ENCODE results near the gene COL4A6.

Gene COL4A6

GRCh38 chrX:108203540-108203939, 234.7 kb downstream of the COL4A6 start:
- no peak for DNase-seq

GRCh38 chrX:108199691-108200090, 238.5 kb downstream of the COL4A6 start:
- no peak for DNase-seq

DNA sequence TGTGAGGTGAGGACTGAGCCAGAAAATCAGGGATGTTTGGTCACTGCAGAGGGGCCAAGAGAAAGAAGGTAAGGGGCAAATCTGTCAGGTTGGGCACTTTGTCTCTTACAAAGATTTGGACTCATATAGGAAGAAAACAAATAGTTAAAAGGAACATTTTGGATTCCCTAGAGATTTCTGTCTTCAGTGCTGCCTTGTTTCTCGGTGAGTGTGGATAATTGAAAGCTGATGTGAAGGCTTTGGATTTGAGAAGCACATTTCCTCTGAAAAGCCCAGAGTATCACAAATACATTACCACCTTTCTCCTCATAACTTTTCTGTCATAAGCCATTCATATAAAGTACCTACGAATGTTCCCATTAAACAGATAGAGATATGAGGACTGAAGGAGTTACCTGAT, 239.2 kb downstream of the COL4A6 start:
- DNase-seq, result no peak

DNA sequence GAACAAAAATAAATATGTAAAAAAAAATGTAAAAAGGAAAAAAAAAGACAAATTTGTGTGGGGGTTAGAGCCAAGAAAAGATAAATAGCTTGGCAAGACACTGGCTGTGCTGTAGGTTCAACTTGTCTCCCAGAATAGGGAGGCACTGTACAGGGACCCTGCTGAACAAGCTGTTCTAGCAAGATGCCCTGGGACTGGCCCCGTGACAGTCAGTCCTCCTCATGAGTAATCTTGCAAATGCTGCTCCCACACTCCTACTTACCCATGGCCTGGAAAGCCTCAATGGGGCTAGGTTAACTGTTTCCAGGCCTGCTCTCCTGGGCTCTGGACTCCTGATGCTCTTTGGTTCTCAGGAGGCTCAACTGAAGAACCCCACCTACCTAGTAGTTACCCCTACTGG, 239.8 kb downstream of the COL4A6 start:
- DNase-seq, result no peak

DNA sequence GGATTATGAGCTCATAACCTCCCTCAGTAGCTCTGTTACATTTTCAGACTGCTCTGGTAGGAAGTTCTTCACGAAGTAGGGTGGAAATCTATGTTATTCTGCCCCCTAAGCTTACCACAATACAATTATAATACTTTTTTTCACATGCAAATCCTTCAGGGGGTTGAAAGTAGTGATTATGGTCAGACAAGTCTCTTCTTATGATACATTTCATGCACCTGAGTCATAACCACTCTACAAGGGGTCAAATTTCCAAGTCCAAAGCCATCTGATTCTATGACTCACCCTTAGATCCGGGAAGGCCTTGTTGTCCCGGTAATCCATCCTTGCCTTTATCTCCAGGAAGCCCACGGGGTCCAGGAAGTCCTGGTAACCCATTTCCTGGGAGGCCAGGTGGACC, 251.4 kb downstream of the COL4A6 start:
- DNase-seq, result no peak

DNA sequence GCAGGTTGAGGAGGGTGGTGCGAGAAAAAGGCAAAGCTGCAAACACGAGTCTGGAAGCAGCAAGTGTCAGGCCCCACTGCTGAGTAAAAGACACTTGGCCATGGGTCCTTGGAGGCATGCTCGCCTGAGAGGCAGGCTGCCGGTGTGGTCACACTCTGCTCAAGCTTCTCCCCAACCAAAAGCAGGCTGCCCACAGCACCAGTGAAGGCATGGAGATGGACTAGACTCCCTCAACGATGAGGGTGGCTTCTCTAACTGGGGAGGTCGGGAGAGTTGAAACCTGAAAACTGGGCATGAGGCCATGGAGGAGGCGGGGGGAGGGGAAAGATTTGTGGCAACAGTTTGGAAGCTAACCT, 260.1 kb downstream of the COL4A6 start:
- no peak for DNase-seq

DNA sequence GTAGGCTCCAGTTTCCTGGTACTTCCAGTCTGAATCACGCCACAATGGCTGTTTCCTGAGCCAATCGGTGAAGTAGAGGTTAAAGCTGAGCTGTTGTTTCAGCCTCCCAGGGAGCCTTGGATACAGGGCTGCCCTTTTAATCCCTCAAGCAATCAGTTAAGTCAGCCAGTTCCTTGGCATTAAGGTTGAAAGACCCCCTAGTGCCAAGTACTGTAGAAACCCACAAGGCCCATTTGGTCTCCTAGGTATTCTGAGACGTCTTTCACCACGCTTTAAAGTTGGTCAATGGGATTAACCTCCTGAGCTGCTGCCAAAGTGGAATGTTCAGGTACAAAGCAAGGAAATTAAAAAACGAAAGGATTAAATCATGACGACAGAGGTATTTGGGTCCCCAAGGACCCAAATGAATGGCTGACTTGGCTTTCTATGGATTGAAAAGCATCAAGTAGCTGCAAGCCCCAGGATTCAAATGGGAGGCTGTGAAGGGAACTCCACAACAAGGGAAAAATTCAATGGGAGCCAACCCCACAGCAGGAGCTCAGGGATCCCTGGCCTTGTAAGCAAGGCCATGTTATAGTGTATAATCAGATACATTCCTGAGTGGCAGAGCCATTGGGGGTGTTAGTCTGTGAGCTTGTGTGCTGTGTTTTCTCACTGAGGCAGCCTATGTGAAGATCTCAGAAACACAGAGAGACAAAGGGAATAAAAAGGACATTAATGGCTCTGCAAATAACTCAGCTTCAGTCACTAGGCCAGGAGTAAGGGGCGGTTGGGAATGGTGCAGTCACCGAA, 260.7 kb downstream of the COL4A6 start:
- no peak for DNase-seq

GRCh38 chrX:108173874-108174273, 264.3 kb downstream of the COL4A6 start:
- no peak for DNase-seq

DNA sequence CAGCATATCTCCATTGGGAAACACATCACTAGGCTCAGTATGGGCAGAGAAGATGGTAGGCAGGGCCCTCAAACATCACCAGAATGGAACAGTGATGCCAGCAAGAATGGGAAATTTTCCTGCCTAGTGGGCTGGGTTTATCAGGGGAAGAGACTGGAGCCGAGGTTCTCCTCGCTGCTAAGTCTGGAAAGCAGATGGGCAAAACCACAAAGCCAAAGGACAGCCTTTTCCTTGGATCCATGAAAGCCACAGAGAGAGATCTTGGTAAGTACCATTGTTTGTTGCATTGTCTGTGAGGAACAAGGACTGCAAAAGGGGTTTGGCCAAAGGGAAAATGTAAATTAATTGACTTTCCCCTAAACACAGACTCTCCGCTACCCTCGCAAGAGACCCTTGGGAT, 266.6 kb downstream of the COL4A6 start:
- DNase-seq, result no peak

GRCh38 chrX:108169768-108170167, 268.5 kb downstream of the COL4A6 start:
- DNase-seq, result no peak

GRCh38 chrX:108168961-108169740, 269.1 kb downstream of the COL4A6 start:
- no peak for DNase-seq

- no peak for DNase-seq
These were observed 270.9 kb downstream of the COL4A6 start for GRCh38 chrX:108167211-108167872.

DNA sequence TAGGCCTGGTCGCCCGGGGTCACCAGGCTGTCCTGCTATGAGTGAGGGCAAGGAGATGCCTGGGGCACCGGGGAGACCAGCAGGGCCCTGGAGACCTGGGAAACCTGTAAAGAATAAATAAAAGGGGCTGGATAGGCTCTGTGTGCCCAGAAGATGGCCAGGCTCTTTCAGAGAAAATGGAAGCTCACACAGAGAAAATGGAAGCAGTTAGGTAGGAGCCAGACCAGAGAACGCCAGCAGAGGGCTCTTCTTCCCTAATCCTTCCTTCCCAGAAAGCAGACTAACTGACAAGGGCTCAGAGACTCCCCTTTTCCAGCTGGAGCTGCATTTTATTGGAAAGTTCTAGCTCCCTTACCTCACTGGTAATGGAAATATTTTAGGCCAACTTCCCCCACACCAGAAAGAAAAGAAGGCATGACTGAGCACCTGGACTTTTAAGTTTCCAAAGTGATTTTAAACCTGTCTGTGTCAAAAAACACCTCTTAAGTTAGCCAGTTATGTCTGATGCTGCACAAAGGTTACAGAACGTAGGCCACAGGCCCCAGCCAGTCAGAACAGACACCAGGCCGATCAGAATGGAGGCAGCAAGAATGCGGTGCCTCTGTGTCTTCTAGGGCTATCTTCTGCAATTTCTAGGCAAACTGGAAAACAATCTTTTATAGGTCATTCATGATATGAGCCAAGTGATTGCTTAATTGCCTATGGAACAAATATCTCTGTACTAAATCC, 272.7 kb downstream of the COL4A6 start:
- DNase-seq, result no peak

DNA sequence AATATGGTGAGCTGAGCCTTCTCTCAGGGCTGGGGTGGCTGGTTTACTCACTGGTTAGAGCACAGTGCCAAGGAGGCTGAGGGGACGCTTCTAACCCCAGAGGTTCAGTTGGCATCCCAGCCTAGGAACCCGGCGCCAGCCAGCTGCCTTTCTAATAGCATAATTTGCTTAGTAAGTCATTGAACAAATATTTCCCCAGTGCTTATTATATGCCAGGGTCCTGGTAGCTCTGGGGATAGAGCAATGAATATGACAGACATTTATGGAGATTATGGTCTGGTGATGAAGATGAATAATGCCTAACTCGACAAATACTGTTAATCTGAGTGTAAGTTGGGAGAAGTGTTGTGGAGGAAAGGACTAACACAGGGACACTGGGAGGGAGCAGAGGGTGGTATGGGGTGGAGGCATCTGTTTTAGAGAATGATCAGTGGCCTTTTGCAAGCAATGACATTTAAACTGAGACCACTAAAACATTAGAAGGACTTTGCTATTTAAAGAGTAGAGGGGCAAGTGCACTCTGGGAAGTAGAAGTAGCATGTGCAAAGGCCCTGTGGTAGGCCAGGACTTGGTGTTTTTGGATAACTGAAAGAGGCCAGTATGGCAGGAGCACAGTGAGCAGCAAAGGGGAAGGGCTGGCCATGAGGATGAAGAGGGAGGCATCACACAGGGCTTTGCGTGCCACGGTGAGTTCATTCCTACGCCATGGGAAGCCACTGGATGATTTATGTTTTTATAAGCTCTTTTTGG, 274.7 kb downstream of the COL4A6 start:
- no peak for DNase-seq

GRCh38 chrX:108162265-108162664, 276.0 kb downstream of the COL4A6 start:
- DNase-seq, result no peak

DNA sequence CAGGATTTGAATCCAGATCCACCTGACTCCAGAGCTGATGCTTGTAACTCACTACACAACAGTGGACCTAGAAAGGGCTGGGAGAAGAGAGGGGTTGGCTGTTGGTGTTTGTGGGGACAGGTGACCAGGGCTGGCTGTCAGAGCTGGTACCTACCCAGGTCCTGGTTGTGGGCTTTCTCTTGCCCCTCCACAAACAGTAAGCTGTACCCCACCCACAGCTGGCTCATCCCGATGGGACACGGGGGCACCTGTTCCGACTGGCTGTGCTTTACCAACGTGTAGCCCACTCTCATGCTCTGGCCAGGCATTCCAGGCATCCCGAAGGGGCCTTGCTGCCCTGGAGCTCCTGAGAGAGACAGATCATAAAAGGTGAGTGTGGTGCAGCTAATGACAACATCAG, 277.9 kb downstream of the COL4A6 start:
- no peak for DNase-seq

DNA sequence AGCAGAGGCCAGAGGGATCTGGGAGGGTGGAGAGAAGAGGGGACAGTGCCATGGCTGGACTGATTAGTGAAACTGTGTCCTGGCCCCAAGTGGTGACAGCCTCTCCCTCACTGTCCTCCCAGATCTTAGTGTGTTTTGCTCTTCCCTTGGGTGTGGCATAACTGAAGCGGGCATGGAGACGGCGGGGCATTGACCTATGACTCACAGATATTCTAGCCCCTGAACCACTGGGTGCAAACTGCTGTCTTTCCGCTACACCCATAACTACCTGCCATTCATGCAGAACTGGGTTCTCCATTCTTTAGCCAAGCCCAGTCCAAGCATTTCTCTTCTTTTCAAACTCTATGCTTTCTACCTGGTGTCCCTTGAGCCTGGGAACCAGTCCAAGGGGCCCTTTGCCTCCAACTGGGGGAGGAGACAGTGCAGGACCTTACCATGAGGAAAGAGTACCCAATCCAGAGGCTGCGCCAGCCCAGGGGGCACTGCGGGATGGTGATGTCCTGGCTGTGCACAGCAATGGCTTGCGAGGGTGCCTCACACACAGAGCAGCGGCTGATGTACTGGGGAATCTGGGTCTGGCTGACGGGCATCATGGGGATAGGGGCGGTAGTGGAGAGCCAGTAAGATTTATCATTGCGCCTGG, 279.1 kb downstream of the COL4A6 start:
- no peak for DNase-seq

DNA sequence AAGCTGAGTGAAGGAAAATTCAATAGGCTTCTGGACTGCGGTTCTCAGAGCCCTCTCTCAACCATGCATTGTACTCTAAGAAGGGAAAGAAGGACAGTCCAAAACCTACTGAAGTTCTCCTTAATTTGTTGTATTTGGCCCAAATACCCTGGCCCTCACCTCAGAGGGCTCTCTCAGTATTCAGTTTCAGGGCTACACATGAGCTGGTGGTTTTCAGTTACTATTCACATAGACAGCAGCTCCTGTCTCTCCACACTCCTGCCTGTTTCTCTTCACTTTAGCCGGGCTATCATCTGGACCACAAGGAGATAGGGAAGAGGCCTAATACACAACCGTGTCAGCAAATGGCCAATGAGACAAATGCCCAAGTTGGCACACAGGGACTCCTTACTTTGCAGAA, 280.6 kb downstream of the COL4A6 start:
- DNase-seq, result no peak

DNA sequence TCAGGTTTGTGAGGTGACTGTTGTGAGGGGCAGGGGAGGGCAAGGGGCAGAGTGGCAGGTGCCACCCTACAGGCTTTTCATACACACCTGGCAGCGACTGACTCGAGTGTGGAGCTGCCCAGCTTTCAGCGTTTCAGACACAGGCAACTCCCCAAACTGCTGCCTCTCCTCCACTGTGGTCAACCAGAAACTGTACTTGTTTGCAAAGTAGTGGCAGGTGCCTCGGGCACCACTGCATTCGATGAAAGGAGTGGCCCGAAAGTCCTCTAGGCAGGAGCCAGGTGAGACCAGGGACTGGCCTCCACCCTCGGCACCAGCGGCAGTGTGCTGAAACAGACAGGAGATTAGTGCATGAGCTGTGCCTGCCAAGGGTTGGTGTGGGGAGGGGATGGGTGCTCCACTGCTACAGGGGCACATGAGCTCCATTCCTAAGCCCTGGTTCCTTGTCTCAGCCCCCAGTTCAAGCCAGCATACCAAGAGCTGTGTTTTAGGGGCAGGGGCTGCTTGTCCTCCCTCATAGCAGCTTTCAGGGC, 281.2 kb downstream of the COL4A6 start:
- DNase-seq, result no peak

- DNase-seq, result no peak
These were observed 282.1 kb downstream of the COL4A6 start for GRCh38 chrX:108156082-108156481.

DNA sequence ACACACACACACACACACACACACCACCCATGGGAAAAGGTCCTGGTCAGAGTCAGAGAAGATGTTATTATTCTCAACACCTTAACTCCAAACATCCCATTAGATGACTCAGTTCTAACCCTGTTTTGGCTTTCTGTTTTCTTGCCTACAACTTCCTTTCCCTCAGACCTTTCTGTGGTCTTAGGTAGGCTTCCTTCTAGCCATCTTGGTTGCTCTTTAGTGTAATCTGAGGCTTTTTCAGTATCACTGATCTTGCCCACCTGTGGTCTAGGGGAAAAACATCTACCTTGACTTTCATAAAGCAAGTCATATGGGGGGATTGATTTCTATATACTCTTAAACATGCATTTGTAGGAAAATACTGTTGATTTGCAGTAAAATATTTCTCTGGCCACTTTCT, 289.7 kb downstream of the COL4A6 start:
- no peak for DNase-seq
